Measurements from ENCODE around the gene SNX27. TPM values are rescaled to one million over a fixed set of nuclear protein-coding genes. Genes with fewer than 3 reads are reported as not detected.

The SNX27 gene
- total and polyA plus RNA-seq, 2 donors (not counting 3 experiments of a cell fraction or from before 2014, with no cell fraction given): 8.1 to 24.9 TPM

DNA sequence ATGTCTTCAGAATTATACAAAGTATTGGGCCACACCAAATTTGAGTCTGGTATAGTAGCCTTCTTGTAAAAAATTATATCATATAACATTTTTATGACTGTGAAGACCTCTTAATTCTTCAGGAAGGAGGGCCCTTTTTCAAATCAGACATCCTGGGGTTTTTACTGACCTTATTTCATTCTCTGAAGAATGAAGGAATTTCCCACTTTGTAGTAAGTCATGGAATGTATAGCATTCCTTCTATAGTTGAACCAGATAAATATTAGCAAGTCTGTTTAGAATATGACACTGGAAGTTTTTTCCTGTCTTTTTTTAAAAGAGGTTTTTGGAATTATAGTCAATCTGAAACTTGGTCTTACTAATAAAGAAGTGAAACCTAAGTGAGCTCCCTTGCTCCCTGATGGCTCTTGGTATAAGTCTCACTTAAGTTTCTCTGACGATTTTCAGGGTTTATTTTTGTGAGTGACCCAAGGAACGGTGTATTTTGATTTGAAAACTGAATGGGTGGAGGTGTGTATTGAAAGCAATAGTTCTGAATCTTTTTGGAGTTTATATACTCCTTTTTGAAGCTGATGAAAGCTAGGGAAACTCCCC lies 23.7 kb downstream of the SNX27 start:
- Histone ChIP-seq H3K27ac (ENCODE audit: insufficient read depth, low read depth, low read length) (no peak overlapping the region), H3K36me3 (ENCODE audit: control insufficient read depth in 2 of 2, extremely low read depth in 1 of 2, insufficient read depth in 2 of 2, low read length in 2 of 2) (no peaks in the 10 kb centered on the region), H3K27me3 (ENCODE audit: control insufficient read depth in 2 of 2, insufficient read depth in 2 of 2, low read length in 2 of 2) (no peaks in the 10 kb centered on the region), H3K4me1 (ENCODE audit: control insufficient read depth, extremely low read depth, insufficient read depth, low read length) (no peaks in the 10 kb centered on the region), H3K9ac (replicated peaks; ENCODE audit: extremely low read depth, insufficient read depth, low read length) (no peak overlapping the region), H3K4me2 (ENCODE audit: insufficient read depth, low read length) (no peak overlapping the region), H3K4me3 (replicated peaks in 1 of 3; ENCODE audit: insufficient read depth in 1 of 3, low read depth in 1 of 3, low read length in 3 of 3) (no peak overlapping the region), H4K20me1 (replicated peaks; ENCODE audit: control insufficient read depth, extremely low read depth, insufficient read depth, low read length) (no peaks in the 10 kb centered on the region), H3K9me3 (replicated peaks; ENCODE audit: control insufficient read depth, insufficient read depth, low read length) (no peaks in the 10 kb centered on the region), H3K79me2 (ENCODE audit: control insufficient read depth, insufficient read depth, low read length) (peaks cover 1% of the 10 kb centered on the region), H3K9me1 (replicated peaks; ENCODE audit: control insufficient read depth, extremely low read depth, insufficient read depth, low read length) (no peaks in the 10 kb centered on the region), H2AFZ (ENCODE audit: low read depth, low read length) (no peak overlapping the region)
- intact Hi-C loops (cut with micrococcal nuclease) (no loop called here), dilution Hi-C loops (cut with MboI; ENCODE audit: extremely low pct_ligation_motif_present, low sequenced_read_pairs) (no loop called here)
- TF ChIP-seq FOS (IDR thresholded peaks at IDR 0.05; ENCODE audit: borderline replicate concordance, insufficient read depth, low read length) (no peak), JUN (IDR thresholded peaks at IDR 0.05; ENCODE audit: borderline replicate concordance, insufficient read depth, insufficient read length, low read depth) (no peak), POLR2A (IDR thresholded peaks at IDR 0.05; ENCODE audit: low read depth, low read length) (no peak), GATA2 (IDR thresholded peaks at IDR 0.05; ENCODE audit: insufficient read depth, insufficient read length, low read depth, low read length) (no peak), POLR2AphosphoS5 (IDR thresholded peaks at IDR 0.05; ENCODE audit: insufficient read depth, low read depth, low read length) (no peak), MYC (IDR thresholded peaks at IDR 0.05; ENCODE audit: low read depth, low read length) (no peak), EZH2 (IDR thresholded peaks at IDR 0.05; ENCODE audit: borderline replicate concordance, low read depth, low read length, severe bottlenecking) (no peak)
- TF ChIP-seq, protein P1, sequence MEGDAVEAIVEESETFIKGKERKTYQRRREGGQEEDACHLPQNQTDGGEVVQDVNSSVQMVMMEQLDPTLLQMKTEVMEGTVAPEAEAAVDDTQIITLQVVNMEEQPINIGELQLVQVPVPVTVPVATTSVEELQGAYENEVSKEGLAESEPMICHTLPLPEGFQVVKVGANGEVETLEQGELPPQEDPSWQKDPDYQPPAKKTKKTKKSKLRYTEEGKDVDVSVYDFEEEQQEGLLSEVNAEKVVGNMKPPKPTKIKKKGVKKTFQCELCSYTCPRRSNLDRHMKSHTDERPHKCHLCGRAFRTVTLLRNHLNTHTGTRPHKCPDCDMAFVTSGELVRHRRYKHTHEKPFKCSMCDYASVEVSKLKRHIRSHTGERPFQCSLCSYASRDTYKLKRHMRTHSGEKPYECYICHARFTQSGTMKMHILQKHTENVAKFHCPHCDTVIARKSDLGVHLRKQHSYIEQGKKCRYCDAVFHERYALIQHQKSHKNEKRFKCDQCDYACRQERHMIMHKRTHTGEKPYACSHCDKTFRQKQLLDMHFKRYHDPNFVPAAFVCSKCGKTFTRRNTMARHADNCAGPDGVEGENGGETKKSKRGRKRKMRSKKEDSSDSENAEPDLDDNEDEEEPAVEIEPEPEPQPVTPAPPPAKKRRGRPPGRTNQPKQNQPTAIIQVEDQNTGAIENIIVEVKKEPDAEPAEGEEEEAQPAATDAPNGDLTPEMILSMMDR (IDR thresholded peaks at IDR 0.05; ENCODE audit: extremely low read depth in 1 of 2, insufficient read depth in 1 of 2, low read depth in 1 of 2, low read length in 2 of 2): no peak
- TF ChIP-seq, protein P2, sequence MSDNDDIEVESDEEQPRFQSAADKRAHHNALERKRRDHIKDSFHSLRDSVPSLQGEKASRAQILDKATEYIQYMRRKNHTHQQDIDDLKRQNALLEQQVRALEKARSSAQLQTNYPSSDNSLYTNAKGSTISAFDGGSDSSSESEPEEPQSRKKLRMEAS (IDR thresholded peaks at IDR 0.05; ENCODE audit: insufficient read depth, insufficient read length): no peak
- FAIRE-seq (no peak), DNase-seq (ENCODE audit: low read depth, low spot score) (no peak)
- BruUV-seq (replicated peaks): no TSS peak
- ChIA-PET POLR2A (interaction anchor here (0.7 kb wide), 1 partner anchor 1022 kb away, joined by 8 read pairs; no protein-coding TSS in a partner anchor), CTCF (interaction anchor here (0.8 to 2.7 kb wide), 3 partner anchors 11 to 58 kb away, joined by 3 to 10 read pairs (median 4); no protein-coding TSS in a partner anchor)

Measured in endothelial cell of umbilical vein (primary cell).